Neural cell (in vitro differentiated cells): ENCODE data around the gene A1BG.

ENCODE experiments used
- CTCF ChIP-seq: fragments of 450-650 bp; IDR thresholded peaks from 2 replicates; pipeline ENCODE4 v1.5.1; 2014; ENCODE audit warnings: antibody characterized with exemption, mild to moderate bottlenecking, moderate library complexity; ENCODE audit not compliant: poor library complexity, severe bottlenecking
- POLR2AphosphoS5 ChIP-seq: IDR thresholded peaks from 2 replicates; pipeline ENCODE4 v1.6.1; 2012
- TF ChIP-seq, protein P1 (sequence below): IDR thresholded peaks from 2 replicates; pipeline ENCODE4 v1.6.1; 2012; ENCODE audit warnings: borderline replicate concordance

GRCh38 chr19:58395979-58396627 is 42.8 kb upstream of the A1BG start:
- TF ChIP-seq, protein P1, sequence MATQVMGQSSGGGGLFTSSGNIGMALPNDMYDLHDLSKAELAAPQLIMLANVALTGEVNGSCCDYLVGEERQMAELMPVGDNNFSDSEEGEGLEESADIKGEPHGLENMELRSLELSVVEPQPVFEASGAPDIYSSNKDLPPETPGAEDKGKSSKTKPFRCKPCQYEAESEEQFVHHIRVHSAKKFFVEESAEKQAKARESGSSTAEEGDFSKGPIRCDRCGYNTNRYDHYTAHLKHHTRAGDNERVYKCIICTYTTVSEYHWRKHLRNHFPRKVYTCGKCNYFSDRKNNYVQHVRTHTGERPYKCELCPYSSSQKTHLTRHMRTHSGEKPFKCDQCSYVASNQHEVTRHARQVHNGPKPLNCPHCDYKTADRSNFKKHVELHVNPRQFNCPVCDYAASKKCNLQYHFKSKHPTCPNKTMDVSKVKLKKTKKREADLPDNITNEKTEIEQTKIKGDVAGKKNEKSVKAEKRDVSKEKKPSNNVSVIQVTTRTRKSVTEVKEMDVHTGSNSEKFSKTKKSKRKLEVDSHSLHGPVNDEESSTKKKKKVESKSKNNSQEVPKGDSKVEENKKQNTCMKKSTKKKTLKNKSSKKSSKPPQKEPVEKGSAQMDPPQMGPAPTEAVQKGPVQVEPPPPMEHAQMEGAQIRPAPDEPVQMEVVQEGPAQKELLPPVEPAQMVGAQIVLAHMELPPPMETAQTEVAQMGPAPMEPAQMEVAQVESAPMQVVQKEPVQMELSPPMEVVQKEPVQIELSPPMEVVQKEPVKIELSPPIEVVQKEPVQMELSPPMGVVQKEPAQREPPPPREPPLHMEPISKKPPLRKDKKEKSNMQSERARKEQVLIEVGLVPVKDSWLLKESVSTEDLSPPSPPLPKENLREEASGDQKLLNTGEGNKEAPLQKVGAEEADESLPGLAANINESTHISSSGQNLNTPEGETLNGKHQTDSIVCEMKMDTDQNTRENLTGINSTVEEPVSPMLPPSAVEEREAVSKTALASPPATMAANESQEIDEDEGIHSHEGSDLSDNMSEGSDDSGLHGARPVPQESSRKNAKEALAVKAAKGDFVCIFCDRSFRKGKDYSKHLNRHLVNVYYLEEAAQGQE: no peak
- TF ChIP-seq CTCF (no peak), POLR2AphosphoS5 (no peak)
